ENCODE data around the gene TMEM9.

DNA sequence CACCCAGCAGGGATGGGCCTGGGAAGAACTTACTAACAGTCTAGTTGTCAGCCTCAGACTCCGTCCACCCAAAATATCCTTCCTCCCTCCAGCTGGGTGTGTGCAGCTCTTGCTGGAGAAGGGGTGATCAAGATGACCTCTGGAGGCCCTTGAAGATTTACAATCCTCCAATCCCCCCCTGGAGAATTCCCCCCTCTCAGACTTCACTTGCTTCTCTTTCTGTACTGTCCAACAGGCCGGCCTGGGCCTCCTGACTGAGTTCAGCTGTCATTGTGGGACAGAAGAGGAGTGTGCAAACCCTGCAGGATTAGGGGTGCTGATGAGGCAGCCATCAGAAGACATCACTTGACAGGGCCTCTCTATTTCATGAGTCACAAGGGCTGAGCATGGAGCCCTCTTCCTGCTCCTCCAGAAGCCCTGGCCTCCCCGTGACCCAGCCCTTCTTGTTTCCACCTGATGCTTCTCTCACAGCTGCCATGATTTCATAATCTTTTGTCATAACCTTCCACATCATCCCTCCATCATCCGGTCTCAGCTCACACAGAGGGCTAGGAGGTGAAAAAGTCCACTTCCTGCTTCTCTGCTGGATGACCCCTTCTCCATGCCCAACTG lies 18.8 kb upstream of the TMEM9 start:
- TF ChIP-seq EZH2 (IDR thresholded peaks at IDR 0.05) (no peak), POLR2AphosphoS5 (IDR thresholded peaks at IDR 0.05; ENCODE audit: borderline replicate concordance, low read depth, low read length) (no peak)

Measured in SK-N-MC (cell line).